ENCODE results near the gene NEK11.
"Not testable (repeated sequence)": the region's sequence is repeated elsewhere in the genome, so short reads cannot be mapped to it uniquely, and the experiment has no call there.

Gene NEK11

DNA sequence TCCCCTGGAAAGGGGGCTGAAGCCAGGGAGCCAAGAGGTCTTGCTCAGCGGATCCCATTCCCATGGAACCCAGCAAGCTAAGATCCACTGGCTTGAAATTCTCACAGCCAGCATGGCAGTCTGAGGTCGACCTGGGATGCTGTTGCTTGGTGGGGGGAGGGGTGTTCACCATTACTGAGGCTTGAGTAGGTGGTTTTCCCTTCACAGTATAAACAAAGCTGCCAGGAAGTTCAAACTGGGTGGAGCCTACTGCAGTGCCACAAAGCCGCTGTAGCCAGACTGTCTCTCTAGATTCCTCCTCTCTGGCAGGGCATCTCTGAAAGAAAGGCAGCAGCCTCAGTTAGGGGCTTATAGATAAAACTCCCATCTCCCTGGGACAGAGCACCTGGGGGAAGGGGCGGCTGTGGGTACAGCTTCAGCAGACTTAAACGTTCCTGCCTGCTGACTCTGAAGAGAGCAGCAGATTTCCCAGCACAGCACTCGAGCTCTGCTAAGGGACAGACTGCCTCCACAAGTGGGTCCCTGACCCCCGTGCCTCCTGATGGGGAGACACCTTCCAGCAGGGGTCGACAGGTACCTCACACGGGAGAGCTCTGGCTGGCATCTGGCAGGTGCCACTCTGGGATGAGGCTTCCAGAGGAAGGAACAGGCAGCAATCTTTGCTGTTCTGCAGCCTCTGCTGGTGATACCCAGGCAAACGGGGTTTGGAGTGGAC, 15.8 kb downstream of the NEK11 start:
- not testable (repeated sequence) for DNase-seq

DNA sequence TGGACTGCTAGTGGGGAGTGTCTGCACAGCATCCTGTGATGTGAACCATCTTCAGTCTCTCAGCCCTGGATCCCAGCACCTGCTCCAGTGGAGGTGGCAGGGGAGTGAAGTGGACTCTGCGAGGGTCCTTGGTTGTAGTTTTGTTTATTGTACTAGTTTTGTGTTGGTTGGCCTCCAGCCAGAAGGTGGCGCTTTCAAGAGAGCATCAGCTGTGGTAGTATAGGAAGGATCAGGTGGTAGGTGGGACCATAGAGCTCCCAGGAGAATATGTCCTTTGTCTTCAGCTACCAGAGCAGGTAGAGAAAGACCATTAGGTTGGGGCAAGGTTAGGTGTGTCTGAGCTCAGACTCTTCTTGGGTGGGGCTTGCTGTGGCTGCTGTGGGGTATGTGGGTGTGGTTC, 20.9 kb downstream of the NEK11 start:
- no peak for DNase-seq

DNA sequence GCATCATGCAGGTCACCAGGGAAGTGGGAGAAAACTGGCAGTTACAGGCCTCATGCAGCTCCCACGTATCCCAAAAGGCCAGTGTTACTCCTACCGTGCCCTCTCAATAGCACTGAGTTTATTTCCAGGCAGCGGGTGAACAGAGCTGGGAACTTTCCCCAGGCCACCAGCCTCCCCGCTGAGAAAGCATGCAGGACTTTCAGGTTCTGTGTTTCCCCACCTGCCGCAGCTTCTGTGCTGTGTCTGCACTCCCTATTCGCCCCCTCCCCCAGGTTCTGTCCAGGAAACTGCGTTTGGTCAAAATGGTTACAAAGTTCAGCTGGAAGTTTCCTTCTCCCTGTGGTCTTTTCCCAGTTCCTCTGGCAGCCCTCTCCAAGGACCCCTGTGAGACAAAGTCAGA, 21.4 kb downstream of the NEK11 start:
- no peak for DNase-seq

GRCh38 chr3:131050001-131050400, 23.3 kb downstream of the NEK11 start:
- DNase-seq, result no peak

- DNase-seq, result peak; percentile 19
Observed at GRCh38 chr3:131053043-131053859, 26.6 kb downstream of the NEK11 start.

DNA sequence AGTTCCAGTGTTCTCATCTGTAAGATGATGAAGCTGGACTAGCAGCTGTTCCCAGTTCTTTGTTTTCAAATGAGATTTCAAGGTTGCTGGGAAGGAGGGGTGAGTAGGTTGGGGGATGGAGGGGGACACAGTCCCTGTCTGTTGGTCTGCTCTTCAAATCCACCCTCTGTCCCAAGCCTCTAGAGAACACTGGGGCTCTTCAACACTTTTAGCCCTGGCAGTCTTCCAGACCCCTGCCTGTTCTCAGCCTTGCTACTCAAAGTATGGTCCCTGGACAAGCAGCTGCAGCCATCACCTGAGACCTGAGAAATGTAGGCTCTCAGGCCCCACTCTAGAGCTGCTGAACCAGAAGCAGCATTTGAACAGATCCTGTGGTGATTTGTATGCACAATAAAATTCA, 41.3 kb downstream of the NEK11 start:
- peak; percentile 49 for DNase-seq

DNA sequence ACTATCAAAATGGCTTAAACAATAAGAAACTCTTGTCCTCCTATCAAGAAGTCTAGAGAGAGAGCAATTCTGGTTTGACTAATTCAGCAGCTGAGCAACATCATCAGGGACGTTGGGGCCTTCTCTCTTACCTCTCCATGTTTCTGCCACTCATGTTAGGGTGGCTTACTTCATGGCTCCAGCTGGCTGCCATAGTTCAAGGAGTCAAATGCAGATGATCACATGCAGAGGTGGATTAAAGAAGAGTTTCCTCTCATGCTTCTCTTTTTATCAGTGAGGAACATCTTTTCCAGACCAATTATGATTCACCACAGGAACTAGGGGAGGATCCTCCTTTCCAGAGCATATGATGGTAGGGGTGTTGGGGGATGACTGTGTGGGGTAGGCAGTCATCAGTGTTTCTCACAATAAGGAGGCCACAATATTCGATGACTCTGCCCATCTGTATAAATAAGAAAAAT, 45.5 kb downstream of the NEK11 start:
- no peak for DNase-seq

DNA sequence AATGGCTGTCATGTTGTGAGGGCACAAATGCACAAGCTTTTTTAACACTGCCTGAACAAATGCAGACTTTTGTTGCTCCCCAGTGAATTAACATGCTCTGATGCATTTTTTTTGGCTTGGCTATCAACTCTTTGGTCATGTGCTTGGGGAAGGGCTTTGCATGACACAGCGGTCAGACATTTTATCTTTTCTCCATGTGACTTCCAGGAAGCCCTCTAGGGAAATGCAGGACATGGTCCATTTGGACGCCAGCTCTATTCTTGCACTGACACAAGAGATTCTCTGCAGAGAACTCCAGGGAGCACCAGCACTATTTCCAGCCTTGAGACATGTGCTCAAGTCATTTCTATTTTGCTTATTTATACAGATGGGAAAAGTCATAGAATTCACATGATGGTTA, 46.2 kb downstream of the NEK11 start:
- no peak for DNase-seq

GRCh38 chr3:131075632-131076328, 49.1 kb downstream of the NEK11 start:
- no peak for DNase-seq

GRCh38 chr3:131077904-131078303, 51.2 kb downstream of the NEK11 start:
- no peak for DNase-seq

GRCh38 chr3:131079086-131079485, 52.4 kb downstream of the NEK11 start:
- no peak for DNase-seq

DNA sequence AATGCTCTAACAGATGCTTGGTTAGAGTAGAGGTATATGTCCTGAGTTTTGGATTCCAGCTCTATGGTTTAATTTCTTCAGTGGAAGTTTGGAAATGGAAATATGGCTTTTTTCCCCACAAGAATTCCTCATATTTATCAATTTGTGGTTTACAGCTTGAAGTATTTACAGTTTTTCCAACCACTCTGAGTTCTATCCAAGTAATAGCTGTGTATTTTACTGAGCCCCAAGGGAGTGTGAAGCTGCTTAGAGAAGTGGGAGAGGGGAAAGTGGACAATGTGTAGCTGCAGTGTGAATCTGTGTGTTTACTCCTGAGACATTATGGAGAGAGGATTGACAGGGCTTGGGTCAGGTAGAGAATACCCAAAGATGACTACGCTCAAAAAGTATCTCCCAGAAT, 54.5 kb downstream of the NEK11 start:
- no peak for DNase-seq

- DNase-seq, result no peak
Observed at GRCh38 chr3:131082246-131082645, 55.6 kb downstream of the NEK11 start.

DNA sequence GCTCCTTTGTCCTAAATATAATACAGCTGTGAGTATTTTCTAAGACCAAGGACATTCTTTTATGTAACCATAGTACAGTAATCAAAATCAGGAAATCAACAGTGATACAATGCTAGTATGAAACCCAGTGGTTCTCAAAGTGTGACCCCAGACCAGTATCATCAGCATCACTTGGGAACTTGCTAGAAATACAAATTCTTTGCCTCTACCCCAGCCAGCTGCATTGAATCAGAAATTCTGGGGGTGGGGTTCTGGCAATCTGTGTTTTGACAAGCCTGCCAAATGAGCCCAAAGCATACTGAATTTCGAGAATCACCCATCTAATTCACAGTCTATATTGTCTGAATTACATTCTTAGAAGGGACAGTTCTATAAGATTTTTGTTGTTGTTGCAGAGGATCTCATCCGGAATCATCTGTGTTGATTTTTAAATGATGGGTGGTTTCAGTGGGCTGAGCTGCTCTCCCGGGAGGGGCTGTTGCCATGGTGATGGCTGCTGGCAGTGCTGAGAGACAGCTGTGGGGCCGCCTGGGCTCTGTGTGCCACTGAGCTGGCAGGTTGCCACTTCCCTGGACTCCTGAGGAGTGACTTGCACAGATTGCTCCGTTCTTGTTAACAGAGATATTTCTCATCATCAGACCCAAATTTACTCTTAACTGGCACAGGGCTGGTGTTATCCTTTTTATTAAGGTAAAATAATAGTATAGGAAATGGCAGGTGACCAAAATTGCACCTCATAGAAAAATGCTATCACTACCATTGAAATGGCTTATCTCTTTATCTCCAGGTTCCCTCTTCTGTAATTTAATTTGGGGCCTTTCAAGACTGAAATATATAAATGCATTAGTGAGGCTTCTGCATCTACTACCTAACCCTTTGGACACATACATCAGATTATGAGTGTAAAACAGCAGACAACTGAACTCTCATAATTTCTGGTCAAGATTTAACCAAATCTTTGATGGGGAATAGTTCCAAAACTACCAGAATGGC, 56.5 kb downstream of the NEK11 start:
- peak; percentile 96 for DNase-seq

DNA sequence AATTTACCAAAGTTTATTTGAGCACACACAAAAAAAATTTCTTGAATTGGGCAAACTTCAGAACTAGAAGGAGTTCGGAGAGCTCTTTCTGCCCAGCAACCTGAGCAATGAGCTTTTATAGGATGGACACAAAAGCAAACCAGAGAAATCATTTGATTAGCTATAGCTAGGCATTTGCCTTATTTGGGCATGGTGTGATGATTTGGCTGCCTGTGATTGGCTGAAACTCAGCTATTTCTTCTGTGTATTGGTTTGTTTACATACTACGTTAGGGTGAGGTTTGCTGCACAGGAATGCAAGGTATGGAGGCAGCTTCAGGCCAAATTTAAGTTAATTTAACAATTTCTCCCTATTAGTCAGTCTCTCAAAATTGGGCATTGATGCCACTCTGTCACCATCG, 65.1 kb downstream of the NEK11 start:
- no peak for DNase-seq

GRCh38 chr3:131107637-131108433, 81.2 kb downstream of the NEK11 start:
- no peak for DNase-seq

- no peak for DNase-seq
Observed at GRCh38 chr3:131109156-131109555, 82.5 kb downstream of the NEK11 start.

DNA sequence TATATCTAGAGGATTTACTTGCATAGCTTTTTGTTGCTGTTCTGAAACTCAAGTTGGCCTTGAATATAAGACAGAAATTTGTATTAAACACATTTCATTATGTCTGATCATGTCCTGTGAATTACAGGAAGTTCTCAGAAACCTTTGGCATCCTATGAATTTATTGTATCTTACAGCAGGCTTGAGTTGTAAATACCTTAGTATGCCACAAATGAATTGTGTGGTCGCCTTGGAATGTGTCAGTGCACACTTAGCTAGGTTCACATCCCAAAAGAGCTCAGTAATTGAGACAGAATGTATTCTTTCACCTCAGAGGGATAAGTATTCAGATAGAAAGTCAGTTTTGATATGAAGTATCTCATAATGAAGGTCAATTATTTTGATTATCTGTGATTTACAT, 83.4 kb downstream of the NEK11 start:
- DNase-seq, result no peak

DNA sequence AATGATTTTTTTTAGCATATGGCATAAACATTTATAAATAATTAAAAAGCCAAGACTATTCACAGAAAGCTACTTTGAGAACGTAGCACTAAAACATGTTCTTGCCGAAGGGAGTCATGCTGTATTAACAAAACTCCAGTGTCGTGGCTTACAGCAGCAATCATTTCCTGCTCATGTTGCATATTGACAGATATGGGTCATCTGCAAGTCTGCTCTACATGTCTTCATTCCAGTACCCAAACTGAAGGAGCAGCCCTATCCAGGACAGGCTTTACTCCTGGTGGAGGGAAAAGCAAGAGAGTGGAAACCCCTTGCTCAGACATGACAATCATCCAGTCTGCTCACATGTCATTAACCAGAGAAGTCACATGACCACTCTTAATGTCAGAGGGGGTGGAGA, 87.6 kb downstream of the NEK11 start:
- no peak for DNase-seq

- no peak for DNase-seq
Observed at GRCh38 chr3:131125684-131126083, 99.0 kb downstream of the NEK11 start.

DNA sequence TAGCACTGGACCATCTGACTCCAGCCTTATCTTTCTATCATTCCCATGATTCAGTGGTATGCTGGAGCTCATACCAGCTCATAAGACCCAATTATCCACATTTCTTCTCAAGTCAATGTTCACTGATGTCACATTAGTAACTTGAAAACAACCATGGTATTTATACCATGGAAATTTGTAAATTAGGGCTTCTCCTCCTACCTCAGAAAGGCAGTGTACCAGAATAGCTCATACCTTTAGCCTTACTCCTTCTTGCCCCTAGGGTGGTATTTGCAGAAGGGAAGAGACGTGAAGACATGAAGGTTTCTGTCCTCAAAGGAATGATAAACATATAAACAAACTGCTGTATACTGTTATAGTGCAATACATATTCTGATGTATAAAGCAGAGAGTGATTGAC, 114.2 kb downstream of the NEK11 start:
- no peak for DNase-seq

DNA sequence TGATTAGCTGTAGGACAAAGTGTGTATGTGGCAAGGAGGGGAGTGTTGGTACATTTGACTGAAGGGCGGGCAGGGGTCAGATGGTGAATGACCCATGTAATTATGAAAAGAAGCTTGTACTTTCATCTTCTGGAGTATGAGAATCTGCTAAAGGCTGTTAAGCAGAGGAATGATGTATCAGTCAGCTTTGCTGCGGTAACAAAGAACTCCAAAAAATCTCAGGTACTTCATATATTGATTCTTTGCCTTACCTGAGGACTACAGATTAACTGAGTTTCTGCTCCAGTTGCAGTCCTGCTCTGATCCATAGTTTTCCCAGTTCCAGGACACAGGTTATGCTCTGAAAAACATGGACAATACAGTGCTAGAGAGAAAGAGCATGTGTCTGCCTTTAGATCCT, 115.1 kb downstream of the NEK11 start:
- no peak for DNase-seq
